Measurements from ENCODE around the gene EEA1.

The EEA1 gene

DNA sequence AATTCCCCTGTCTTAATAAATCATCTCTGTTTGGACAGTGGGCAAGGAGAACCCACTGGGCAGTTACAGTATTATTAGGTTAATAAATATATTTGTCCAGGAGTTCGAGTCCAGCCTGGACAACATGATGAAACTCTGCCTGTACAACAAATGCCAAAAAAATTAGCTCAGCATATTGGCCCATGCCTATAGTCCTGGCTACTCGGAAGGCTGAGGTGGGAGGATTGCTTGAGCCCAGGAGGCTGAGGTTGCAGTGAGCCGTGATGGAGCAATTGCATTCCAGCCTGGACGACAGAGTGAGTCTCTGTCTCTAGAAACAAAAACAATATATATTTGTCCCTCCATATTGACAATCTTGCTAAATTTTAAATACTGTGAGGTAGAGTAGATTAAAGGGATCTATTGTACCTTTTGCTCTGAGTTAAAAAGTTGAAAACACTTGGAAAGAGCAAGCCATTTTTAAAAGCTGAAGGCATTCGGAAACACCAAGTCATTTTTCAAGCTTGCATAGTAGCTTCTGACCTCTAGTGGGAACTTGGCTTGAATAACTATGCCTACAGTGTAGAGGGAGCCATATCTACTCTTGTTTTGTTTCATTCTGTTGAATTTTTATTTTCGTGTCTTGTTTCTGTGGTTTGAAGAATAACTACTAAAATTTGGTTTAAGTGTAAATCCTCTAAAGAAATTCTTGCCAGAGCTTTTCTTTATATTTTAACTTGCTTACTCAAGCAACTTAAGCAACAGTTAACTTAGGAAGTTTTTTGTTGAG, 14.6 kb upstream of the EEA1 start:
- Mint-ChIP-seq H3K4me3 (no peak overlapping the region), H3K27ac (peak overlapping the region; percentile 93 to 96 (median 96)), H3K36me3 (ENCODE audit: low read depth) (no peaks in the 10 kb centered on the region), H3K9me3 (peaks cover 3% of the 10 kb centered on the region), H3K4me1 (peaks cover 28% of the 10 kb centered on the region), H3K27me3 (ENCODE audit: low read depth) (peaks cover 8% of the 10 kb centered on the region)
- TF ChIP-seq CTCF (IDR thresholded peaks at IDR 0.05; ENCODE audit: unreplicated experiment in 3 of 3), result no peak

DNA sequence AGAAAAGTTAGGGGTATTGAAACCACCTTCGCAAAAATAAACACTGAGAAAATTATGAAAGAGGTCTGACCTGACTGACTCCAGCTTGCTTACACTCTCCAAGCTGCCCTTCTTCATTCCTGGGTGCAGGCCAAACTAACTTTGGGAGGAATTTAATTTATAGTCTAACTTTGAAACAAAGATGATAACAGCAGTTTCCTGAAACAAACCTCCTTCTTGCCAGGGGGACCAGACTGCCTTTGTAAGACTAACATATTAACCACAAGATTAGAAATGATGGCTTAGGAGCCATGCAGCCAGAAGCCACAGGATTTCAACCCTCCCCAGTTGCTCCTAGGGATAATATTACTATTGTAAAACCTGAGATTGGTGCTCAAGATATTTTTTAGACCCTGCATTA, 13.8 kb upstream of the EEA1 start:
- Mint-ChIP-seq H3K4me1 (peaks cover 28% of the 10 kb centered on the region), H3K27ac (peak overlapping the region; percentile 93 to 96 (median 96)), H3K9me3 (peaks cover 3% of the 10 kb centered on the region), H3K36me3 (ENCODE audit: low read depth) (no peaks in the 10 kb centered on the region), H3K4me3 (peak overlapping the region in 2 of 3 experiments; percentile 24 to 32), H3K27me3 (ENCODE audit: low read depth) (peaks cover 8% of the 10 kb centered on the region)
- no peak for TF ChIP-seq CTCF (IDR thresholded peaks at IDR 0.05; ENCODE audit: unreplicated experiment in 3 of 3)

DNA sequence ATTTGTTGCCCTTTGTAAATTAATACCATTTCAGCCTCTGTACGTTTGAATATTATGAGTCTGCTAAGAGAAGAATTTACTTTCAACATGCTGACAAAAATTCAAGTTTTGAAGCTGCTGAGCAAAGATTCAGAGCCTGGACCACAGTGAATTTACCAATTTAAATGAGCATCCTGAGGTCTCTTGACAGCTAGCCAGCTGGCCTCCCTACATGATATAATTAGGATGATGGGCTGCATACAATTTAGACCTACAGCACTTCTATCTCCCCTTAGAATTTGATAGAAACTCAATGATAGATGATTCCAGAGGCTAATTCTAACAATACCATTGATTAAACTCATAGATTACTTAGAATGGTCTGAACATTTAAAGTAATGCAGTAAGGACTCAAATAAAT, 10.0 kb upstream of the EEA1 start:
- Mint-ChIP-seq H3K36me3 (ENCODE audit: low read depth) (no peaks in the 10 kb centered on the region), H3K4me3 (no peak overlapping the region), H3K4me1 (peaks cover 28% of the 10 kb centered on the region), H3K27me3 (ENCODE audit: low read depth) (no peaks in the 10 kb centered on the region), H3K9me3 (no peaks in the 10 kb centered on the region), H3K27ac (peak overlapping the region; percentile 0 to 56 (median 27))
- no peak for TF ChIP-seq CTCF (IDR thresholded peaks at IDR 0.05; ENCODE audit: unreplicated experiment in 3 of 3)

GRCh38 chr12:92938638-92939037, 9.5 kb upstream of the EEA1 start:
- Mint-ChIP-seq H3K27ac (peak overlapping the region; percentile 0 to 56 (median 27)), H3K4me1 (peaks cover 28% of the 10 kb centered on the region), H3K4me3 (no peak overlapping the region), H3K9me3 (no peaks in the 10 kb centered on the region), H3K27me3 (ENCODE audit: low read depth) (no peaks in the 10 kb centered on the region), H3K36me3 (ENCODE audit: low read depth) (no peaks in the 10 kb centered on the region)
- TF ChIP-seq CTCF (IDR thresholded peaks at IDR 0.05; ENCODE audit: unreplicated experiment in 3 of 3), result no peak

- no peaks in the 10 kb centered on the region for H3K36me3 Mint-ChIP-seq (ENCODE audit: low read depth)
- H3K9me3 Mint-ChIP-seq, result no peaks in the 10 kb centered on the region
- H3K27ac Mint-ChIP-seq, result peak overlapping the region in 1 of 3 experiments; percentile 41
- H3K27me3 Mint-ChIP-seq (ENCODE audit: low read depth), result no peaks in the 10 kb centered on the region
- H3K4me1 Mint-ChIP-seq, result peaks cover 26% of the 10 kb centered on the region
- no peak overlapping the region for H3K4me3 Mint-ChIP-seq
- TF ChIP-seq CTCF (IDR thresholded peaks at IDR 0.05; ENCODE audit: unreplicated experiment in 3 of 3), result no peak
These were observed 8.9 kb upstream of the EEA1 start for GRCh38 chr12:92938018-92938417.

DNA sequence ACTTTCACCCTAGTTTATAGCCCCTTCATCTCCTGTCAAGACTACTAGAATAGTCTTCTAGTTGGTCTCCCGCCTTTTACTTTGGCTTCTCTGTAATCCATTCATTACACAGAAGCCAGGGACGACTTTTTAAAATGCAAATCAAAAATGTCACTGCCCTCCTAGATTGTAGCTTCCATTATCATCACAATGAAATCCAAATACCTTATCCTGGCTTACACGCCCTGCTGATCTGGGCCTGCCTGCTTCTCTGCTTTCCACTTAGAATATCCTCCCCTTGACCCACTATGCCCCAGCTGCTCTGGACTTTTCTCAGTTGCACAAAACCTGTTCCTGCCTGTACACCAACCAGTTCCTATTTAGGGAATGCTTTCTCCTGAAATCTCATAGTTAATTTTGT, 4.5 kb upstream of the EEA1 start:
- Mint-ChIP-seq H3K4me1 (peaks cover 15% of the 10 kb centered on the region), H3K4me3 (peak overlapping the region in 1 of 3 experiments; percentile 8), H3K36me3 (ENCODE audit: low read depth) (no peaks in the 10 kb centered on the region), H3K9me3 (no peaks in the 10 kb centered on the region), H3K27ac (no peak overlapping the region), H3K27me3 (ENCODE audit: low read depth) (peaks cover 4% of the 10 kb centered on the region)
- TF ChIP-seq CTCF (IDR thresholded peaks at IDR 0.05; ENCODE audit: unreplicated experiment in 3 of 3), result no peak

All from nephron (organoid).